GM11168 (cell line): ENCODE measurements around the gene TRABD2A.

Source experiments
- in situ Hi-C: fragments of 300-500 bp; cut with MboI; formaldehyde crosslinking; loops from one replicate; pipeline ENCODE4 v1.12.0; 2022; ENCODE audit warnings: low sequenced_read_pairs; ENCODE audit not compliant: unreplicated experiment

TRABD2A gene

GRCh38 chr2:84858123-84858522 is 22.8 kb downstream of the TRABD2A start:
- in situ Hi-C loops = no loop called here

GRCh38 chr2:84857566-84857965 is 23.3 kb downstream of the TRABD2A start:
- in situ Hi-C loops = no loop called here

GRCh38 chr2:84856787-84857186 is 24.1 kb downstream of the TRABD2A start:
- in situ Hi-C loops = no loop called here

- in situ Hi-C loops = no loop called here
These were observed 25.2 kb downstream of the TRABD2A start for GRCh38 chr2:84855731-84856130.

DNA sequence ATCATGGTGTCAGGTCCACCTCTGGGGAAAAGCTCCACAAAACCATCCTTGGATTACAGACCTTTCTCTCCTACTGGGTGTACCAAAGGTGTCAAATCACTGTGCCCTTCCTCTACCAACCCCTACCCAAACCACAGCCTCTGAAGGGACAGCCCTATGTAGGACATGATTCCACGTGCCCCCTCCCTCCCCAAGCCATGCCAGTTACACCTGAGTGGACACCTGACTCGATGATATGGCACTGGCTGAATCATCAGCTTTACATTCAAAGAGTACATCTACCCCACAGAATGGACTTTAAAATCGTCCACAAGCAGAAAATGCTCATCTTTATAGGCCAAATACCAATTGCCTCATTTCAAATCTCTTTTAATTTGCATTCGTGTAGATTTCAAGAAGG is 26.0 kb downstream of the TRABD2A start:
- in situ Hi-C loops = no loop called here

GRCh38 chr2:84851876-84852275 is 29.0 kb downstream of the TRABD2A start:
- in situ Hi-C loops = no loop called here

DNA sequence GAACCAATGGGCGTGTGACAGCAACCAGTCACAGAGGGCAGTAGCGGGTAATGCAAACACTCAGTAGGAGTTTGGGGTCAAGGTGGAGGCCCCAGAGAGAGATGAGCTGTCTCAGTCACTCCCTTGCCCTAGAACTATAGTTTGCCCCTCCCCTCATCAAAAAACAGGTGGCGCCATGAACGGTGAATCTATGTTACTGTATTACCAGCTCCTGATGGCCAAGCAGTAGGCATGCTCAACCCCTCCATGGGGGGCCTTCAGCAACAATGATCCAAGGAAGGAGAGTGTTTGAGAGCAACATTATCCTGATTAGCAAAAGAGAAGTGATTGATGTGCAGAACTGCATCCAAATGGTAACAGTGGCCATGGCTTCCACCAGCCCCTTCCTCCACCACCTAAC is 30.4 kb downstream of the TRABD2A start:
- in situ Hi-C loops = no loop called here

DNA sequence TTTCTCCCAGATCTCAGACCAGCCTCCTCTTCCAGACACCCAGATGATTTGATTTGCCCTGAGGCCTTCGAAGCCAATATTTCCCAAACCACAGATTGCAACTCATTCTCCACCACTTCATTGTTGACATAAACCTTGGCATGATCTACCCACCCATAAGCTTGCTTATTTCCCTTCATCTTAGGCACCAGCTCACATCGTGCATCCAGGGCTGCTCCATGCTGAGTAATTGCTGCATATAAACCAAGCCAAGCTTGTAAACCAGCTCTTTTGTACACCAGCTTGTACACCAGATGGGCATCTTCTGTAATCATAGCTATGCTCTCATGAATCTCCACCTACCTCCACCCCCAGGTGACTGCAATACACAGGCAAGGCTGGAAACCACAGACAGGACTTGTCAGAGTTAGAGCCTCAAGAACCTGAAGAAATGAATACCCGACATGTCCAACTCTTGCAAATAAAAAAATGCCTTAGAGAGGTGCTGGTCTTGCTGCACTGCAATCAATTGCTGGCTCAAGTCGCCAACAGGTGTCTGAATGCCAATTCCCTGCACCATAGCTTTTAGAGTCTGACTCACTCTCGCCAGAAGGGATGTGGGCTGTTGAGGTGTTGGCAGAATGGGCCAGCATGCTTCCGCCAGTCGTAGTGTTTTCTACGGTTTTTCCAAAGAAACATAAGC is 31.5 kb downstream of the TRABD2A start:
- in situ Hi-C loops = no loop called here

- in situ Hi-C loops = no loop called here
These were observed 33.4 kb downstream of the TRABD2A start for GRCh38 chr2:84847326-84848050.

DNA sequence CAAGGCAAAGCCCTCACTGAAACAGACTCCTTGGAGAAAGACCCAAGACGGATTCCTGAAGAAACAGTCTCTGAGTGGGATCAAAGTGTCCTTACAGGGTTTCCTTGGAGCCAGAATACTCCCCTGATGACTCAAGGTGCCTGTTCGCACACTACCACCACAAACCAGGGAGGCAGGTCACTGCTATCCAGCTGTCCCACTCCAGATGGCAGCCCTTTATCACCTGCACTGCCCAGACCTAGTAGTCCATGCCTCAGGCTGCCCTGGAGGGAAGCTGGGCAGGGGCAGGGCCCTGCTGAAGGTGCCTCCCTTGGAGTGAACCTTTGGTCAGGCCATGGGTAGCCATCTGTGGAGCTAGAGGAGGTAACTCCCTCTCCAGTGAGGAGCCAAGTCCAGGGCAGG is 34.1 kb downstream of the TRABD2A start:
- in situ Hi-C loops = no loop called here

GRCh38 chr2:84846041-84846663 is 34.7 kb downstream of the TRABD2A start:
- in situ Hi-C loops = no loop called here

- in situ Hi-C loops = no loop called here
These were observed 36.7 kb downstream of the TRABD2A start for GRCh38 chr2:84844141-84844540.

GRCh38 chr2:84841577-84841976 is 39.3 kb downstream of the TRABD2A start:
- in situ Hi-C loops = no loop called here

GRCh38 chr2:84840306-84840705 is 40.6 kb downstream of the TRABD2A start:
- in situ Hi-C loops = no loop called here

GRCh38 chr2:84839851-84840250 is 41.0 kb downstream of the TRABD2A start:
- in situ Hi-C loops = no loop called here

DNA sequence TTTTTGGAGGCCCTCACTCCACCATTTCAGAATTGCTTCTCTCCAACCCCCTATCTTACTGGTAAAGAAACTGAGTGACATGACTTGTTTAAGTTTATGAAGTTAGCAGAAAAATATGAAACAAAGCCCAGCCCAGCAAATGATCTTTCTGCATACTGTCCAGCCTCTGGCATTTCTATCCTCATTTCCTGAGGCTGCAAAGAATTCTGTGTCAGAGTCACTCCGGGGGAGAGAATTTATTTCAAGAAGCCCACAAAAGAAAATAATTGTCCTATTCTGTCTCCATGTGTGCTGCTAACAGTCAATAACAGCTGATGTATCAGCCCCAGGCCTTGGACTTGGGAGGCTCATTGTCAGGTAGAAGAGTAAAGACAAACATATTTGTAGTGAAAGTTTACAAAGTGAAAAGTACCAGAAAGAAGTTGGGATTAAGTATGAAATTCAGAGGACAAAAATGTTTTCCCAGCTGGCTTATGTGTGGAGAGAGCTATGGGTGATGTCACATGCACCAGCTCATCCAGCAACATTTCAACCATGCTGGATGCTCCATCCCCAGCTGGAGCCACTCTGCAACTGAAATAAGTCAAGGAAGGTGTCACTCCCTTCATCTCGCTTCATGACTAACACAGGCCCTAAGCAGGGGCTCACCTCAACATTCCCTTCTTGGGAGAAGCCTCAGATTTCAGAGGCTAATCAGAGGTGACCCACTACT is 42.3 kb downstream of the TRABD2A start:
- in situ Hi-C loops = no loop called here

- in situ Hi-C loops = no loop called here
These were observed 44.7 kb downstream of the TRABD2A start for GRCh38 chr2:84836215-84836614.

GRCh38 chr2:84833481-84834150 is 47.3 kb downstream of the TRABD2A start:
- in situ Hi-C loops = no loop called here

GRCh38 chr2:84832772-84833461 is 48.0 kb downstream of the TRABD2A start:
- in situ Hi-C loops = no loop called here
